Endothelial cell of umbilical vein (primary cell): ENCODE data around the gene PKDREJ.

ENCODE experiments used
- EZH2 ChIP-seq: IDR thresholded peaks from 2 replicates; pipeline ENCODE4 v1.6.1; 2012; ENCODE audit warnings: borderline replicate concordance, low read depth, mild to moderate bottlenecking, moderate library complexity, low read length, inconsistent platforms; ENCODE audit not compliant: severe bottlenecking
- FOS ChIP-seq: IDR thresholded peaks from 2 replicates; pipeline ENCODE4 v1.6.1; 2011; ENCODE audit warnings: mild to moderate bottlenecking, low read length, moderate library complexity, borderline replicate concordance; ENCODE audit not compliant: insufficient read depth
- GATA2 ChIP-seq: IDR thresholded peaks from 2 replicates; pipeline ENCODE4 v1.7.0; 2011; ENCODE audit warnings: low read depth, mild to moderate bottlenecking, moderate library complexity, mixed read lengths, low read length; ENCODE audit not compliant: insufficient read length, insufficient read depth
- JUN ChIP-seq: IDR thresholded peaks from 2 replicates; pipeline ENCODE4 v1.6.1; 2011; ENCODE audit warnings: borderline replicate concordance, low read depth; ENCODE audit not compliant: insufficient read length, insufficient read depth
- MYC ChIP-seq: IDR thresholded peaks from one replicate; pipeline ENCODE4 v1.6.1; 2011; ENCODE audit warnings: mild to moderate bottlenecking, low read depth, low read length
- POLR2A ChIP-seq: IDR thresholded peaks from 2 replicates; pipeline ENCODE4 v1.6.1; 2012; ENCODE audit warnings: low read depth, mild to moderate bottlenecking, control low read depth, low read length
- POLR2AphosphoS5 ChIP-seq: IDR thresholded peaks from 2 replicates; pipeline ENCODE4 v1.6.1; 2012; ENCODE audit warnings: low read depth, mild to moderate bottlenecking, control low read depth, low read length, moderate library complexity; ENCODE audit not compliant: insufficient read depth
- TF ChIP-seq, protein P1 (sequence below), 2 donors: IDR thresholded peaks; 1 replicate in 1 of 2; 2 replicates in 1 of 2; pipeline ENCODE4 v1.5.1; 2011; ENCODE audit warnings: low read length in 2 of 2, mild to moderate bottlenecking in 2 of 2, moderate library complexity in 2 of 2, control low read depth in 1 of 2, inconsistent platforms in 1 of 2, low read depth in 1 of 2; ENCODE audit not compliant: insufficient read depth in 1 of 2; ENCODE audit errors: extremely low read depth in 1 of 2
- TF ChIP-seq, protein P2 (sequence below): IDR thresholded peaks from 2 replicates; pipeline ENCODE4 v1.6.1; 2011; ENCODE audit not compliant: insufficient read depth, insufficient read length

DNA sequence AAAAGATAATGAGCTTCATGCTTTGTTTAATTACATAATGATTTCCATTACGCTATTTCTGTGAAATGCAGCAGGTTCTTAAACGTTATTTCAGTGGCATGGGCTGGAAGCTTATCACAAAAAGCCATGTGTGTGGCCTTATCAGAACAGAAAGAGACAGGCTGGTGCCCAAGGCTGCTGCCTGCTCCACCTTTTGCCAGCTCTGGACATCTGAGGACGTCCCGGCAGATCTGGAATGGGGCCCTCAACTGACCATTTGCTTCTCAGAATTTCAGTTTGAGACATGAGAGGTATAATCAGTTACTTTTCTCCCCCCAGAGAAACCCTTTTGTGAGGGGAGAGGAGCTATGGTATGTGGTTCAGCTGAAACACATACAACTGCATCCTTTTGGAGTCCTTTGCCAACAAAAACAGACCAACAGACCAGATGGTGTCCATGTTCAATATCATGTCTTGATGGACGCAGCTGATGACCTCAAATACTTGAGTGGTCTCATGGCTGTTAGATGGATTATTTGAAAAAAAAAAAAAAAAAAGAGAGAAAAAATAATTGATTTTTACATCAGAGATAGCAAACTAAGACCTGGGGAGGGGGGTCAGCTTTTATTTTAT is 21.6 kb downstream of the PKDREJ start:
- no peak for TF ChIP-seq POLR2A
- TF ChIP-seq, protein P1, sequence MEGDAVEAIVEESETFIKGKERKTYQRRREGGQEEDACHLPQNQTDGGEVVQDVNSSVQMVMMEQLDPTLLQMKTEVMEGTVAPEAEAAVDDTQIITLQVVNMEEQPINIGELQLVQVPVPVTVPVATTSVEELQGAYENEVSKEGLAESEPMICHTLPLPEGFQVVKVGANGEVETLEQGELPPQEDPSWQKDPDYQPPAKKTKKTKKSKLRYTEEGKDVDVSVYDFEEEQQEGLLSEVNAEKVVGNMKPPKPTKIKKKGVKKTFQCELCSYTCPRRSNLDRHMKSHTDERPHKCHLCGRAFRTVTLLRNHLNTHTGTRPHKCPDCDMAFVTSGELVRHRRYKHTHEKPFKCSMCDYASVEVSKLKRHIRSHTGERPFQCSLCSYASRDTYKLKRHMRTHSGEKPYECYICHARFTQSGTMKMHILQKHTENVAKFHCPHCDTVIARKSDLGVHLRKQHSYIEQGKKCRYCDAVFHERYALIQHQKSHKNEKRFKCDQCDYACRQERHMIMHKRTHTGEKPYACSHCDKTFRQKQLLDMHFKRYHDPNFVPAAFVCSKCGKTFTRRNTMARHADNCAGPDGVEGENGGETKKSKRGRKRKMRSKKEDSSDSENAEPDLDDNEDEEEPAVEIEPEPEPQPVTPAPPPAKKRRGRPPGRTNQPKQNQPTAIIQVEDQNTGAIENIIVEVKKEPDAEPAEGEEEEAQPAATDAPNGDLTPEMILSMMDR (IDR thresholded peaks at IDR 0.05; ENCODE audit: extremely low read depth in 1 of 2, insufficient read depth in 1 of 2, low read depth in 1 of 2, low read length in 2 of 2), result no peak
- no peak for TF ChIP-seq EZH2
- TF ChIP-seq JUN, result no peak
- no peak for TF ChIP-seq GATA2
- no peak for TF ChIP-seq FOS
- no peak for TF ChIP-seq POLR2AphosphoS5
- no peak for TF ChIP-seq MYC
- TF ChIP-seq, protein P2, sequence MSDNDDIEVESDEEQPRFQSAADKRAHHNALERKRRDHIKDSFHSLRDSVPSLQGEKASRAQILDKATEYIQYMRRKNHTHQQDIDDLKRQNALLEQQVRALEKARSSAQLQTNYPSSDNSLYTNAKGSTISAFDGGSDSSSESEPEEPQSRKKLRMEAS, result no peak
